Choroid plexus epithelial cell (primary cell): ENCODE data around the gene GDF11.

Source experiments
- DNase-seq: peaks from one replicate; pipeline ENCODE4 v3.0.0-alpha.2; 2010; ENCODE audit warnings: low read depth
- H3K4me3 ChIP-seq: 2 replicates; pipeline ENCODE4 v1.5.1; 2011; ENCODE audit warnings: low read depth, mild to moderate bottlenecking, control low read depth, low read length, moderate library complexity
- CTCF ChIP-seq: conservative IDR thresholded peaks from 2 replicates; pipeline ENCODE4 v1.5.1; 2011; ENCODE audit warnings: low read depth, mild to moderate bottlenecking, control low read depth, inconsistent platforms, low read length, moderate library complexity

GDF11 gene

DNA sequence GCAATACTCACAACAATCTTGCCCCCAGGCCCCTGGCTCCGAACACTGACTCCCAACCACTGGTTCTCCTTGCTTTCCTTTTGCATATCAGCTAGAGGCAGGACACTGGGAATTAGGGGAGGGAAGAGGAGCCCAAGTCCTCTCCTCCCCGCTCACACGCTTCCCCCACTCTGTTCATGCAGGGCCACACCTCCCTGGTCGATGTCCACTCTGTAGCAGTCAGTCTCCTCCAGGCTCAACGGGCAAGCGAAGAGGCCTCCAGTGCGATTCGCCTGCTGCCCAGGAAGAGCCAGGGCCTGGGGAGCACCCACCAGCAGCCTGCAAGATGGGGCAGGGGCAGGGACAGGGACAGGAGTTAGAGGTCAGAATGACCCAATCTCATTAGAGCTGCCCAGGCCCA, 40.1 kb upstream of the GDF11 start:
- no peak overlapping the region for H3K4me3 ChIP-seq
- no peak for TF ChIP-seq CTCF
- no peak for DNase-seq

GRCh38 chr12:55703288-55703687, 39.6 kb upstream of the GDF11 start:
- no peak for TF ChIP-seq CTCF
- no peak for DNase-seq
- H3K4me3 ChIP-seq = no peak overlapping the region

GRCh38 chr12:55703901-55704761, 38.8 kb upstream of the GDF11 start:
- H3K4me3 ChIP-seq = no peak overlapping the region
- no peak for DNase-seq
- TF ChIP-seq CTCF = no peak

DNA sequence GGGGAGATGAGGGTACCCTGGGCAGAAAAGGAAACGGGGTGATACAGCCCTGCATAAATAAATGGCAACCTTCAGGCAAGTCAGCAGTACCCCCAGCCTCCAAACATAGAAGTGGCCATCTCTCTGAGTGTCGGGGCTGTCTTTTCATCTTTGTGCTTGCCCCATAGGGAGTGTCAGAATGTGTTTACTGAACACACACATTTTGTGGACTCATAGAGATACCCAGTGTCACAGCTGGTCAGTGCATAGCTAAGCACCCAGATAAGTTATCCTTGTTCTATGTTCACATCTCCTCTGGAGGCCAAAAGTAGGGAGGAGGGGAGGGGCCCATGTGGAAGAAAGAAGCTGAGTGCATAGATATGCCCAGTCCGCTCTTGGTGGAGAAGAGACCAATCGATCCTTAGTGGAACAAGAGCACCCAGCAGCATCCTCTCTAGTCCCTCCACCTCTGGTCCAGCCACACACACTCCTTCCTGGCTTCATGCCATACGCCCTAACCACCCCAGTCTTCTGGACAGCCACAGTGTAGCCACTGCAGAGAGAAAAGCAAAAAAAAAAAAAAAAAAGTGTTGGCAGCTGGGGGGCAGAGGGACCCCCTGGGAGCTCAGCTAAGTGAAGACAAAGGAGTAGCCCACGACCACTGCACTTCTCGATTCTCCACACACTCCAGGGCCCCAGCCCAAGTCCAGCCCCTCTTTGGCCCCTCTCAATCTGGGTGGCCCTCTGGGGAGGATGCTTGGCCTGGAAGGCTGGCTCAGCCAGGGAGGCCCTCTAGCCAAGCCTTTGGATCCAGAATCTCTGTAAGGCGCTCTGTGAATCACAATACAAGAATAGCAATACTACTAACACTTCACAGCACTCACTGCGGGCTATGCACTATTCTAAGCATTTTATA, 37.9 kb upstream of the GDF11 start:
- no peak for DNase-seq
- H3K4me3 ChIP-seq = no peak overlapping the region
- TF ChIP-seq CTCF = no peak

- no peak overlapping the region for H3K4me3 ChIP-seq
- peak; percentile 41 for TF ChIP-seq CTCF
- DNase-seq = no peak
Observed at GRCh38 chr12:55705782-55706402, 37.0 kb upstream of the GDF11 start.

DNA sequence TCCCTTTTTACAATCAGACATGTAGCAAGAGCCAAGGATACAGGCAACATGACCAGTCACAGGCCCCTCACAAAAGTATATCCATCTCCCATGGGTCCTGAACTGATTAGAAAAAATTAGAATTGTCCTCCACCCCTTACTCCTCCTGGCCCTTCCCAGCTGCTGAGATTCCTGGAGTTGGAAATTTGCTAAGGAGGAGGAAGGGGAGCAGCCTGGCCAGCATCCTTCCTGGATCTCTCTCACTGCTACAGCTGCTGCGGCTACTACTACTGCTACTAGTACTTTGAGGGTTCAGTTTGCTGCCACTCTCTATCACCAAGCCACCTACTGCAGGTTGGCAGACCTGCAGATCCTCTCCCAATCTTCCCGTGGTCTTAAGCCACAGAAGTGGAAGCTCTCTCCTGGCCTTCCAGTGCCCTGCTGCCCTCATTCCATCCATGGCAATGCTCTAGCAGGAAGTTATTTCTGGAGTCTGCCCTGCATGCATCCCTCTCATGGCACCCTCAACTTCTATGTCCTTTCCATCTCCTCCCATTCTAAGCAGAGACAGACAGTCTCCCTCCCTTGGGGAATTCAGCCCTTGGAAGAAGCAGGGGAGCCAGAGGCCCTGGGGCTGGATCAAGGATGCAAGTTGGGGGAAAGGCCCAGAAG, 36.2 kb upstream of the GDF11 start:
- no peak overlapping the region for H3K4me3 ChIP-seq
- no peak for DNase-seq
- TF ChIP-seq CTCF = no peak
